Measurements from ENCODE around the gene HMX3. TPM values are rescaled to one million over a fixed set of nuclear protein-coding genes. Genes with fewer than 3 reads are reported as not detected.

The HMX3 gene
- total RNA-seq, 1 experiment from 2014 or later: not detected

DNA sequence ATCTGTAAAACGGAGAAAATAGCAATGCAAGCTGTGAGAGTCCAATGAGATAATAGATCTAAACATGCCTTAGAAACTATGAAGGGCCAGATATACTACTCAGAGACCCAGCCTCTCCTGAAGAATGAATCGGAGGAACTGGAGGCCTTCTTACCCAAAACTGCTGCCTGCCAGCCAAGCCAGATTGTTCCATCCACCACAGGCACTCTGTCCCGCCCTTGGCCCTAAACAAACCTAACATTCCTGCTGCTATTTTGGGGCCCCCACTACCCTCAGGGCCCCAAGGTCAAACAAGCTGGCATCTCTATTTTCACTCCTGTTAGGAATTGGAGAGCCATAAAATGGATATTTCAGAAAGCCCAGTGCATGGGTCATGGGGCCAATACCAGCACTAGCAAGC is 48.0 kb upstream of the HMX3 start:
- H2AK5ac ChIP-seq (ENCODE audit: insufficient read length, low read length): no peak overlapping the region
- H3K27ac Mint-ChIP-seq: no peak overlapping the region
- H4K5ac ChIP-seq (ENCODE audit: insufficient read length, low read depth, low read length): no peak overlapping the region
- no peaks in the 10 kb centered on the region for H3K9me3 ChIP-seq (ENCODE audit: control insufficient read depth, low read depth, low read length)
- H2BK20ac ChIP-seq (ENCODE audit: low read depth, low read length, poor library complexity, severe bottlenecking): no peak overlapping the region
- no peak overlapping the region for H3K9ac ChIP-seq (ENCODE audit: extremely low read depth, insufficient read length, low read length)
- H3K18ac ChIP-seq (ENCODE audit: insufficient read length, low read depth, low read length): no peak overlapping the region
- no peak overlapping the region for H4K91ac ChIP-seq (ENCODE audit: insufficient read length, low read depth, low read length)
- H3K4ac ChIP-seq (ENCODE audit: low read depth, low read length): no peak overlapping the region
- no peak overlapping the region for H4K8ac ChIP-seq (replicated peaks; ENCODE audit: insufficient read length, low read depth, low read length)
- no peak overlapping the region for H2BK15ac ChIP-seq (ENCODE audit: low read depth, low read length)
- H4K20me1 ChIP-seq (ENCODE audit: control insufficient read depth, insufficient read depth, insufficient read length): no peaks in the 10 kb centered on the region
- peaks cover 4% of the 10 kb centered on the region; the same call in 1 of the 2 replicates for H3K4me1 ChIP-seq (ENCODE audit: insufficient read depth, low read length)
- H3K9me3 Mint-ChIP-seq: peaks cover 0 to 3% of the 10 kb centered on the region in 2 experiments; a peak in 3 of 5 replicates
- H2BK120ac ChIP-seq (ENCODE audit: low read depth, low read length, poor library complexity, severe bottlenecking): no peak overlapping the region
- H2BK12ac ChIP-seq (ENCODE audit: insufficient read length, low read depth, low read length): no peak overlapping the region
- H3K14ac ChIP-seq (ENCODE audit: insufficient read depth, low read length): no peak overlapping the region
- no peaks in the 10 kb centered on the region for H3K23me2 ChIP-seq (ENCODE audit: insufficient read length, low read depth, low read length, poor library complexity, severe bottlenecking)
- H3K56ac ChIP-seq (ENCODE audit: insufficient read length, low read depth, low read length): no peak overlapping the region
- no peak overlapping the region for H2AFZ ChIP-seq (ENCODE audit: low read length)
- H3K27ac ChIP-seq (ENCODE audit: insufficient read length, low read depth, low read length): no peak overlapping the region
- H3K79me1 ChIP-seq (ENCODE audit: insufficient read depth, low read depth, low read length, poor library complexity, severe bottlenecking): no peaks in the 10 kb centered on the region
- peaks cover 6 to 9% of the 10 kb centered on the region in 2 experiments for H3K4me1 Mint-ChIP-seq
- peaks cover 18% of the 10 kb centered on the region for H3K27me3 Mint-ChIP-seq (ENCODE audit: low read depth)
- H3K36me3 Mint-ChIP-seq (ENCODE audit: insufficient read depth in 1 of 3, low read depth in 3 of 3): no peaks in the 10 kb centered on the region
- H3K23ac ChIP-seq (ENCODE audit: insufficient read length, low read depth, low read length): no peak overlapping the region
- H3T11ph ChIP-seq (ENCODE audit: low read length): no peak overlapping the region
- no peak for DNase-seq
- no peak overlapping the region for H2BK5ac ChIP-seq (ENCODE audit: insufficient read length, low read length)
- no CpG with 5 or more reads among the region's 3 CpGs for WGBS (ENCODE audit: extremely low coverage, insufficient read length, low lambda C conversion rate)
- TF ChIP-seq, protein P1, sequence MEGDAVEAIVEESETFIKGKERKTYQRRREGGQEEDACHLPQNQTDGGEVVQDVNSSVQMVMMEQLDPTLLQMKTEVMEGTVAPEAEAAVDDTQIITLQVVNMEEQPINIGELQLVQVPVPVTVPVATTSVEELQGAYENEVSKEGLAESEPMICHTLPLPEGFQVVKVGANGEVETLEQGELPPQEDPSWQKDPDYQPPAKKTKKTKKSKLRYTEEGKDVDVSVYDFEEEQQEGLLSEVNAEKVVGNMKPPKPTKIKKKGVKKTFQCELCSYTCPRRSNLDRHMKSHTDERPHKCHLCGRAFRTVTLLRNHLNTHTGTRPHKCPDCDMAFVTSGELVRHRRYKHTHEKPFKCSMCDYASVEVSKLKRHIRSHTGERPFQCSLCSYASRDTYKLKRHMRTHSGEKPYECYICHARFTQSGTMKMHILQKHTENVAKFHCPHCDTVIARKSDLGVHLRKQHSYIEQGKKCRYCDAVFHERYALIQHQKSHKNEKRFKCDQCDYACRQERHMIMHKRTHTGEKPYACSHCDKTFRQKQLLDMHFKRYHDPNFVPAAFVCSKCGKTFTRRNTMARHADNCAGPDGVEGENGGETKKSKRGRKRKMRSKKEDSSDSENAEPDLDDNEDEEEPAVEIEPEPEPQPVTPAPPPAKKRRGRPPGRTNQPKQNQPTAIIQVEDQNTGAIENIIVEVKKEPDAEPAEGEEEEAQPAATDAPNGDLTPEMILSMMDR (conservative IDR thresholded peaks at IDR 0.05): no peak
- H3K27me3 ChIP-seq (ENCODE audit: insufficient read depth, low read length): no peaks in the 10 kb centered on the region
- no peak overlapping the region for H3K4me2 ChIP-seq (ENCODE audit: insufficient read depth, insufficient read length, low read length)
- no peak overlapping the region for H3K4me3 Mint-ChIP-seq
- no peaks in the 10 kb centered on the region for H3K79me2 ChIP-seq (ENCODE audit: insufficient read depth, low read length)
